IMR-90 (cell line): ENCODE results near the gene CD99L2. TPM values are rescaled to one million over a fixed set of nuclear protein-coding genes. Genes with fewer than 3 reads are reported as not detected.

ENCODE experiments used
- ATAC-seq: fragments of 200-7000 bp; cut with Tn5 transposase; 2 replicates; pipeline ENCODE4 v1.9.1; 2020; ENCODE audit warnings: low read depth, mild to moderate bottlenecking, moderate library complexity
- BruUV-seq: library from RNA; stranded (reverse); fragments of 400-500 nt; replicated peaks from 2 replicates; lab custom pipeline; 2021; lab: Mats Ljungman, UMichigan
- CTCF ChIA-PET: fragments of 300-600 bp; formaldehyde crosslinking; extraction: SDS; loops from one replicate; lab custom pipeline; 2021; ENCODE audit warnings: antibody characterized with exemption; lab: Yijun Ruan, JAX
- POLR2A ChIA-PET: fragments of 300-600 bp; sonication (Branson Sonifier 250); formaldehyde crosslinking; loops from one replicate; lab custom pipeline; 2022; ENCODE audit warnings: antibody characterized with exemption; ENCODE audit not compliant: unreplicated experiment; lab: Charles Lee
- DNase-seq: peaks from one replicate; pipeline ENCODE4 v3.0.0; 2013
- H2AFZ ChIP-seq: replicated peaks from 2 replicates; pipeline ENCODE3; 2013; ENCODE audit warnings: low read length, mild to moderate bottlenecking; ENCODE audit not compliant: poor library complexity
- H2AK5ac ChIP-seq: 2 replicates; pipeline ENCODE4 v1.6.1; 2013; ENCODE audit warnings: low read depth, low read length, inconsistent platforms
- H2AK9ac ChIP-seq: replicated peaks from 2 replicates; pipeline ENCODE3; 2013; ENCODE audit warnings: mild to moderate bottlenecking, low read depth, low read length, moderate library complexity; ENCODE audit not compliant: poor library complexity
- H2BK120ac ChIP-seq: 2 replicates; pipeline ENCODE4 v1.6.1; 2013; ENCODE audit warnings: low read depth, low read length, inconsistent platforms
- H2BK15ac ChIP-seq: 3 replicates; pipeline ENCODE4 v1.6.1; 2013; ENCODE audit warnings: low read depth, low read length, inconsistent platforms
- H2BK20ac ChIP-seq: 2 replicates; pipeline ENCODE4 v1.6.1; 2013; ENCODE audit warnings: low read depth, mild to moderate bottlenecking, inconsistent platforms, low read length, moderate library complexity
- H2BK5ac ChIP-seq: 2 replicates; pipeline ENCODE4 v1.6.1; 2013; ENCODE audit warnings: mild to moderate bottlenecking, low read depth, low read length, inconsistent platforms; ENCODE audit not compliant: poor library complexity, severe bottlenecking
- H3K14ac ChIP-seq: replicated peaks from 2 replicates; pipeline ENCODE4 v1.6.1; 2013; ENCODE audit warnings: low read depth, low read length, inconsistent platforms
- H3K18ac ChIP-seq: 2 replicates; pipeline ENCODE4 v1.6.1; 2013; ENCODE audit warnings: low read depth, low read length, control low read depth
- H3K23ac ChIP-seq: 2 replicates; pipeline ENCODE4 v1.6.1; 2013; ENCODE audit warnings: low read depth, low read length, inconsistent platforms
- H3K27ac ChIP-seq: 2 replicates; pipeline ENCODE4 v1.5.1; 2013; ENCODE audit warnings: mild to moderate bottlenecking, control low read depth, low read length; ENCODE audit not compliant: insufficient read depth
- H3K27me3 ChIP-seq: 2 replicates; pipeline ENCODE4 v1.6.1; 2013; ENCODE audit warnings: low read length; ENCODE audit not compliant: control insufficient read depth, insufficient read depth
- H3K36me3 ChIP-seq: 2 replicates; pipeline ENCODE4 v1.6.1; 2013; ENCODE audit warnings: low read length, mixed read lengths; ENCODE audit not compliant: control insufficient read depth, insufficient read depth
- H3K4ac ChIP-seq: 2 replicates; pipeline ENCODE4 v1.6.1; 2013; ENCODE audit warnings: low read depth, low read length, inconsistent platforms
- H3K4me1 ChIP-seq: 2 replicates; pipeline ENCODE4 v1.6.1; 2013; ENCODE audit warnings: low read length, mixed read lengths; ENCODE audit not compliant: control insufficient read depth, insufficient read depth
- H3K4me2 ChIP-seq: 2 replicates; pipeline ENCODE4 v1.6.1; 2013; ENCODE audit warnings: low read depth, mild to moderate bottlenecking, control low read depth, low read length, moderate library complexity
- H3K4me3 ChIP-seq: 2 replicates; pipeline ENCODE4 v1.5.1; 2013; ENCODE audit warnings: low read depth, mild to moderate bottlenecking, control low read depth, low read length, moderate library complexity; ENCODE audit not compliant: insufficient read depth
- H3K56ac ChIP-seq: 2 replicates; pipeline ENCODE4 v1.6.1; 2013; ENCODE audit warnings: low read length, inconsistent platforms; ENCODE audit not compliant: insufficient read depth; ENCODE audit errors: extremely low read depth
- H3K79me1 ChIP-seq, 2 experiments: 2 replicates each; pipeline ENCODE4 v1.6.1; 2013; ENCODE audit warnings: low read length in 2 of 2, inconsistent platforms in 1 of 2, low read depth in 1 of 2
- H3K9ac ChIP-seq: 2 replicates; pipeline ENCODE4 v1.6.1; 2013; ENCODE audit warnings: low read depth, low read length, control low read depth
- H3K9me1 ChIP-seq: 2 replicates; pipeline ENCODE4 v1.6.1; 2013; ENCODE audit warnings: low read length, inconsistent platforms; ENCODE audit not compliant: insufficient read depth
- H3K9me3 ChIP-seq: 2 replicates; pipeline ENCODE4 v1.6.1; 2013; ENCODE audit warnings: low read length; ENCODE audit not compliant: control insufficient read depth, insufficient read depth
- H4K20me1 ChIP-seq: 2 replicates; pipeline ENCODE4 v1.6.1; 2013; ENCODE audit warnings: low read length, inconsistent platforms; ENCODE audit not compliant: insufficient read depth
- H4K5ac ChIP-seq: 2 replicates; pipeline ENCODE4 v1.6.1; 2013; ENCODE audit warnings: mild to moderate bottlenecking, low read depth, low read length, control low read depth
- H4K8ac ChIP-seq, 2 experiments: 2 replicates each; pipeline ENCODE4 v1.6.1; 2013; ENCODE audit warnings: low read depth in 2 of 2, low read length in 2 of 2, control low read depth in 1 of 2, inconsistent platforms in 1 of 2
- H4K91ac ChIP-seq: 2 replicates; pipeline ENCODE4 v1.6.1; 2013; ENCODE audit warnings: low read depth, low read length, inconsistent platforms; ENCODE audit not compliant: insufficient read depth
- CEBPB ChIP-seq: IDR thresholded peaks from 2 replicates; pipeline ENCODE4 v1.6.1; 2012; ENCODE audit warnings: low read depth, low read length, improper control_type of control experiment
- CHD1 ChIP-seq: IDR thresholded peaks from 2 replicates; pipeline ENCODE4 v1.6.1; 2012; ENCODE audit warnings: low read depth, low read length, improper control_type of control experiment
- CTCF ChIP-seq: conservative IDR thresholded peaks from 2 replicates; pipeline ENCODE4 v1.5.1; 2012; ENCODE audit warnings: mild to moderate bottlenecking, low read depth, low read length, improper control_type of control experiment
- MAFK ChIP-seq: IDR thresholded peaks from 2 replicates; pipeline ENCODE4 v1.6.1; 2012; ENCODE audit warnings: low read depth, low read length, improper control_type of control experiment
- MAZ ChIP-seq: IDR thresholded peaks from 2 replicates; pipeline ENCODE4 v1.6.1; 2012; ENCODE audit warnings: low read depth, mild to moderate bottlenecking, low read length, improper control_type of control experiment, moderate library complexity, borderline replicate concordance
- POLR2A ChIP-seq: IDR thresholded peaks from 2 replicates; pipeline ENCODE4 v1.6.1; 2012; ENCODE audit warnings: mild to moderate bottlenecking, low read depth, low read length
- RAD21 ChIP-seq: IDR thresholded peaks from 2 replicates; pipeline ENCODE4 v1.6.1; 2012; ENCODE audit warnings: low read length, improper control_type of control experiment
- RCOR1 ChIP-seq: IDR thresholded peaks from 2 replicates; pipeline ENCODE4 v1.6.1; 2012; ENCODE audit warnings: mild to moderate bottlenecking, low read length, improper control_type of control experiment; ENCODE audit not compliant: insufficient replicate concordance
- RFX5 ChIP-seq: IDR thresholded peaks from 2 replicates; pipeline ENCODE4 v1.8.0; 2012; ENCODE audit warnings: low read depth, mild to moderate bottlenecking, low read length, moderate library complexity
- SMC3 ChIP-seq: fragments of 150-350 bp; IDR thresholded peaks from 2 replicates; pipeline ENCODE4 v1.6.1; 2016; ENCODE audit warnings: low read depth, mild to moderate bottlenecking, antibody characterized with exemption, low read length, moderate library complexity
- WGBS, 2 experiments: methylation state at CpG; one replicate each; pipeline versions ENCODE4 v1.1.5 to v1.1.7; 2013; ENCODE audit warnings: missing lambda C conversion rate in 2 of 2; ENCODE audit not compliant: insufficient read length in 1 of 2; ENCODE audit errors: extremely low coverage in 2 of 2; 5-methylcytosine and 5-hydroxymethylcytosine counted together
- dilution Hi-C: fragments of 300-500 bp; cut with HindIII; formaldehyde crosslinking; loops from one replicate; pipeline ENCODE4 v1.14.3; 2018; ENCODE audit warnings: low sequenced_read_pairs; ENCODE audit not compliant: unreplicated experiment
- in situ Hi-C: fragments of 300-500 bp; cut with MboI; formaldehyde crosslinking; loops from 3 replicates; pipeline ENCODE4 v1.14.3; 2019; ENCODE audit warnings: low sequenced_read_pairs, inconsistent platforms, mixed read lengths
- intact Hi-C: fragments of 100-400 bp; cut with micrococcal nuclease; formaldehyde crosslinking; loops from 2 replicates; pipeline ENCODE4 v1.10.0; 2022
- polyA plus RNA-seq, 3 experiments: library from polyadenylated mRNA; depleted of rRNA; stranded (reverse); fragments of >200 nt; gene quantifications; 2 replicates each; pipeline ENCODE4 v1.2.3, GENCODE V29; 2012; ENCODE audit warnings: low replicate concordance in 1 of 3
- total RNA-seq: library from RNA; depleted of rRNA; stranded (reverse); fragments of >200 nt; gene quantifications from 2 replicates; pipeline ENCODE4 v1.2.3, GENCODE V29; 2012
- TF ChIP-seq, protein P1 (sequence below): fragments of 150-350 bp; IDR thresholded peaks from 2 replicates; pipeline ENCODE4 v1.6.1; 2016; ENCODE audit warnings: low read depth, mild to moderate bottlenecking, low read length, moderate library complexity, borderline replicate concordance
- TF ChIP-seq, protein P2 (sequence below): fragments of 150-350 bp; IDR thresholded peaks from 2 replicates; pipeline ENCODE4 v1.6.1; 2017; ENCODE audit warnings: mild to moderate bottlenecking, antibody characterized with exemption, low read length, low read depth

The CD99L2 gene
- total and polyA plus RNA-seq, 2 of the 4 experiments (the other 2 are of a cell fraction): 17.4 to 41.4 TPM

GRCh38 chrX:150874448-150874847, 24.0 kb downstream of the CD99L2 start:
- H3K4ac ChIP-seq: no peak overlapping the region
- no peaks in the 10 kb centered on the region for H3K36me3 ChIP-seq
- no peak overlapping the region for H3K23ac ChIP-seq
- no peak overlapping the region for H4K91ac ChIP-seq
- no peak overlapping the region for H2BK120ac ChIP-seq
- no peak overlapping the region for H2BK15ac ChIP-seq
- DNase-seq (no peak), ATAC-seq (no peak)
- no peak overlapping the region for H2BK20ac ChIP-seq
- H2AK9ac ChIP-seq: no peak overlapping the region
- no peak overlapping the region for H3K4me3 ChIP-seq
- H3K9me3 ChIP-seq: no peaks in the 10 kb centered on the region
- H2BK5ac ChIP-seq: no peak overlapping the region
- H3K4me2 ChIP-seq: no peak overlapping the region
- BruUV-seq: no TSS peak
- H3K4me1 ChIP-seq: peaks cover 5% of the 10 kb centered on the region; the same call in 1 of the 2 replicates
- 65% methylated on average over 5 of the region's 5 CpGs; no CpG with 5 or more reads in 1 of the 2 experiments for WGBS, 2 experiments
- in situ Hi-C loops: no loop called here
- no peak overlapping the region for H2AK5ac ChIP-seq
- H3K9me1 ChIP-seq: no peaks in the 10 kb centered on the region; the same call in 1 of the 2 replicates
- no peak overlapping the region for H3K9ac ChIP-seq
- ChIA-PET POLR2A (no interaction called here), CTCF (no interaction called here)
- no peak overlapping the region for H3K56ac ChIP-seq
- no peaks in the 10 kb centered on the region for H3K27me3 ChIP-seq
- no peak overlapping the region for H4K5ac ChIP-seq
- no peak overlapping the region for H3K18ac ChIP-seq
- H3K14ac ChIP-seq: no peak overlapping the region
- intact Hi-C loops: no loop called here
- H3K79me1 ChIP-seq: peaks cover 4% of the 10 kb centered on the region in 2 experiments; a peak in 2 of 4 replicates
- H2AFZ ChIP-seq: no peak overlapping the region
- 0 out of 2 replicates have a peak, but pooled peaks cover 4% of the 10 kb centered on the region for H4K20me1 ChIP-seq
- dilution Hi-C loops: no loop called here
- no peak for TF ChIP-seq RCOR1
- TF ChIP-seq, protein P1, sequence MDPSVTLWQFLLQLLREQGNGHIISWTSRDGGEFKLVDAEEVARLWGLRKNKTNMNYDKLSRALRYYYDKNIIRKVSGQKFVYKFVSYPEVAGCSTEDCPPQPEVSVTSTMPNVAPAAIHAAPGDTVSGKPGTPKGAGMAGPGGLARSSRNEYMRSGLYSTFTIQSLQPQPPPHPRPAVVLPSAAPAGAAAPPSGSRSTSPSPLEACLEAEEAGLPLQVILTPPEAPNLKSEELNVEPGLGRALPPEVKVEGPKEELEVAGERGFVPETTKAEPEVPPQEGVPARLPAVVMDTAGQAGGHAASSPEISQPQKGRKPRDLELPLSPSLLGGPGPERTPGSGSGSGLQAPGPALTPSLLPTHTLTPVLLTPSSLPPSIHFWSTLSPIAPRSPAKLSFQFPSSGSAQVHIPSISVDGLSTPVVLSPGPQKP: no peak
- no peak for TF ChIP-seq SMC3
- no peak for TF ChIP-seq MAFK
- TF ChIP-seq MAZ: no peak
- TF ChIP-seq CHD1: no peak
- TF ChIP-seq POLR2A: no peak
- TF ChIP-seq RFX5: no peak
- TF ChIP-seq RAD21: no peak
- TF ChIP-seq CTCF: no peak
- TF ChIP-seq CEBPB: no peak
- TF ChIP-seq, protein P2, sequence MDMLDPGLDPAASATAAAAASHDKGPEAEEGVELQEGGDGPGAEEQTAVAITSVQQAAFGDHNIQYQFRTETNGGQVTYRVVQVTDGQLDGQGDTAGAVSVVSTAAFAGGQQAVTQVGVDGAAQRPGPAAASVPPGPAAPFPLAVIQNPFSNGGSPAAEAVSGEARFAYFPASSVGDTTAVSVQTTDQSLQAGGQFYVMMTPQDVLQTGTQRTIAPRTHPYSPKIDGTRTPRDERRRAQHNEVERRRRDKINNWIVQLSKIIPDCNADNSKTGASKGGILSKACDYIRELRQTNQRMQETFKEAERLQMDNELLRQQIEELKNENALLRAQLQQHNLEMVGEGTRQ: no peak
- no peak overlapping the region for H4K8ac ChIP-seq
- H3K27ac ChIP-seq: no peak overlapping the region
